Endothelial cell of umbilical vein (primary cell): ENCODE results near the gene C19orf44. TPM values are rescaled to one million over a fixed set of nuclear protein-coding genes. Genes with fewer than 3 reads are reported as not detected.
A peak's percentile ranks its signal among the peaks of the same experiment; 100 is the strongest.

Source experiments
- BruUV-seq: library from RNA; stranded (reverse); fragments of 400-500 nt; replicated peaks from 2 replicates; lab custom pipeline; 2021; lab: Mats Ljungman, UMichigan
- CTCF ChIA-PET: fragments of 300-600, 350-600 bp; sonication (Branson Sonifier 250); formaldehyde crosslinking; loops from one replicate; lab custom pipeline; 2021; ENCODE audit warnings: antibody characterized with exemption, inconsistent platforms; lab: Charles Lee
- POLR2A ChIA-PET: fragments of 300-600, 350-600 bp; sonication (Branson Sonifier 250); formaldehyde crosslinking; loops from one replicate; lab custom pipeline; 2021; ENCODE audit warnings: antibody characterized with exemption, inconsistent platforms; lab: Charles Lee
- DNase-seq: peaks from one replicate; pipeline ENCODE4 v3.0.0-alpha.2; 2011; ENCODE audit warnings: low read depth, low spot score
- FAIRE-seq: peaks from 2 replicates; lab custom pipeline; 2011; peaks lifted over from hg19 to GRCh38; lab: Jason Lieb, UNC
- H2AFZ ChIP-seq: 2 replicates; pipeline ENCODE4 v1.6.0; 2012; ENCODE audit warnings: low read depth, low read length, control low read depth, inconsistent platforms
- H3K27ac ChIP-seq: 2 replicates; pipeline ENCODE4 v1.5.1; 2011; ENCODE audit warnings: low read depth, mild to moderate bottlenecking, control low read depth, low read length, moderate library complexity; ENCODE audit not compliant: insufficient read depth
- H3K27me3 ChIP-seq, 2 experiments: 2 replicates each; pipeline versions ENCODE4 v1.6.0 to v1.6.1; 2011; ENCODE audit warnings: low read length in 2 of 2, mixed read lengths in 1 of 2; ENCODE audit not compliant: control insufficient read depth in 2 of 2, insufficient read depth in 2 of 2
- H3K36me3 ChIP-seq, 2 experiments: 2 replicates in 1 of 2; 3 replicates in 1 of 2; pipeline ENCODE4 v1.5.1; 2011; ENCODE audit warnings: low read length in 2 of 2, mild to moderate bottlenecking in 1 of 2, moderate library complexity in 1 of 2; ENCODE audit not compliant: control insufficient read depth in 2 of 2, insufficient read depth in 2 of 2; ENCODE audit errors: extremely low read depth in 1 of 2
- H3K4me1 ChIP-seq: 3 replicates; pipeline ENCODE4 v1.5.1; 2011; ENCODE audit warnings: mild to moderate bottlenecking, low read length; ENCODE audit not compliant: control insufficient read depth, insufficient read depth; ENCODE audit errors: extremely low read depth
- H3K4me2 ChIP-seq: 2 replicates; pipeline ENCODE4 v1.6.1; 2011; ENCODE audit warnings: low read length, control low read depth, mixed read lengths; ENCODE audit not compliant: insufficient read depth
- H3K4me3 ChIP-seq, 3 experiments: fragments of 200-600 bp in 1 of 3; sonication (generic), shearing (Covaris generic) in 1 of 3; replicated peaks in 1 of 3; 2 replicates each; pipeline ENCODE4 v1.5.1; 2011 to 2016; ENCODE audit warnings: control low read depth in 3 of 3, low read length in 3 of 3, mild to moderate bottlenecking in 2 of 3, inconsistent platforms in 1 of 3, low read depth in 1 of 3, moderate library complexity in 1 of 3; ENCODE audit not compliant: insufficient read depth in 1 of 3
- H3K79me2 ChIP-seq: 2 replicates; pipeline ENCODE4 v1.6.0; 2012; ENCODE audit warnings: low read length, inconsistent platforms; ENCODE audit not compliant: control insufficient read depth, insufficient read depth
- H3K9ac ChIP-seq: replicated peaks from 2 replicates; pipeline ENCODE3; 2011; ENCODE audit warnings: low read length, control low read depth; ENCODE audit not compliant: insufficient read depth; ENCODE audit errors: extremely low read depth
- H3K9me1 ChIP-seq: replicated peaks from 3 replicates; pipeline ENCODE4 v1.6.0; 2011; ENCODE audit warnings: mild to moderate bottlenecking, low read length; ENCODE audit not compliant: control insufficient read depth, insufficient read depth; ENCODE audit errors: extremely low read depth
- H3K9me3 ChIP-seq: replicated peaks from 2 replicates; pipeline ENCODE4 v1.5.1; 2012; ENCODE audit warnings: low read length, inconsistent platforms; ENCODE audit not compliant: control insufficient read depth, insufficient read depth
- H4K20me1 ChIP-seq: replicated peaks from 2 replicates; pipeline ENCODE3; 2011; ENCODE audit warnings: mild to moderate bottlenecking, low read length; ENCODE audit not compliant: control insufficient read depth, insufficient read depth; ENCODE audit errors: extremely low read depth
- CTCF ChIP-seq, 2 donors: IDR thresholded peaks; 1 replicate in 1 of 2; 2 replicates in 1 of 2; pipeline ENCODE4 v1.5.1; 2011; ENCODE audit warnings: low read length in 2 of 2, mild to moderate bottlenecking in 2 of 2, moderate library complexity in 2 of 2, control low read depth in 1 of 2, inconsistent platforms in 1 of 2, low read depth in 1 of 2; ENCODE audit not compliant: insufficient read depth in 1 of 2; ENCODE audit errors: extremely low read depth in 1 of 2
- EZH2 ChIP-seq: IDR thresholded peaks from 2 replicates; pipeline ENCODE4 v1.6.1; 2012; ENCODE audit warnings: borderline replicate concordance, low read depth, mild to moderate bottlenecking, moderate library complexity, low read length, inconsistent platforms; ENCODE audit not compliant: severe bottlenecking
- FOS ChIP-seq: IDR thresholded peaks from 2 replicates; pipeline ENCODE4 v1.6.1; 2011; ENCODE audit warnings: mild to moderate bottlenecking, low read length, moderate library complexity, borderline replicate concordance; ENCODE audit not compliant: insufficient read depth
- GATA2 ChIP-seq: IDR thresholded peaks from 2 replicates; pipeline ENCODE4 v1.7.0; 2011; ENCODE audit warnings: low read depth, mild to moderate bottlenecking, moderate library complexity, mixed read lengths, low read length; ENCODE audit not compliant: insufficient read length, insufficient read depth
- JUN ChIP-seq: IDR thresholded peaks from 2 replicates; pipeline ENCODE4 v1.6.1; 2011; ENCODE audit warnings: borderline replicate concordance, low read depth; ENCODE audit not compliant: insufficient read length, insufficient read depth
- MAX ChIP-seq: IDR thresholded peaks from 2 replicates; pipeline ENCODE4 v1.6.1; 2011; ENCODE audit not compliant: insufficient read depth, insufficient read length
- POLR2A ChIP-seq: IDR thresholded peaks from 2 replicates; pipeline ENCODE4 v1.6.1; 2012; ENCODE audit warnings: low read depth, mild to moderate bottlenecking, control low read depth, low read length
- POLR2AphosphoS5 ChIP-seq: IDR thresholded peaks from 2 replicates; pipeline ENCODE4 v1.6.1; 2012; ENCODE audit warnings: low read depth, mild to moderate bottlenecking, control low read depth, low read length, moderate library complexity; ENCODE audit not compliant: insufficient read depth
- dilution Hi-C: fragments of 300-500 bp; cut with MboI; formaldehyde crosslinking; loops from one replicate; pipeline ENCODE4 v1.15.0; 2019; ENCODE audit warnings: low sequenced_read_pairs; ENCODE audit not compliant: extremely low pct_ligation_motif_present
- intact Hi-C: fragments of 100-400 bp; cut with micrococcal nuclease; formaldehyde crosslinking; loops from one replicate; pipeline ENCODE4 v1.10.0; 2022
- polyA plus RNA-seq, 4 experiments: library from polyadenylated mRNA; depleted of rRNA in 3 of 4; stranded (reverse) in 3 of 4; unstranded in 1 of 4; fragments of >200 nt; gene quantifications; 2 replicates each; pipeline versions ENCODE4 v1.2.1 to v1.2.3, GENCODE V29; 2011 to 2012; ENCODE audit warnings: missing spikeins in 1 of 4
- total RNA-seq: library from RNA; stranded (reverse); gene quantifications from 2 replicates; pipeline ENCODE4 v1.2.3, GENCODE V29; 2021

Gene C19orf44
- total and polyA plus RNA-seq, 2 donors (not counting 3 experiments of a cell fraction or from before 2014, with no cell fraction given), result 3.5 to 4.3 TPM

- no peaks in the 10 kb centered on the region for H3K9me1 ChIP-seq
- peak overlapping the region; percentile 5 for H3K4me2 ChIP-seq
- H4K20me1 ChIP-seq, result no peaks in the 10 kb centered on the region
- dilution Hi-C loops (no loop called here), intact Hi-C loops (no loop called here)
- H3K4me1 ChIP-seq, result peaks cover 19% of the 10 kb centered on the region
- H3K36me3 ChIP-seq, result no peaks in the 10 kb centered on the region
- DNase-seq, result peak; percentile 84
- POLR2A ChIA-PET, result interaction anchor here (0.6 kb wide), 1 partner anchor 10 kb away, joined by 3 read pairs; no protein-coding TSS in a partner anchor
- no peaks in the 10 kb centered on the region for H3K9me3 ChIP-seq
- FAIRE-seq, result peak; percentile 79
- peak overlapping the region; percentile 66 for H3K27ac ChIP-seq
- no peak overlapping the region for H3K4me3 ChIP-seq
- peak; percentile 38 for TF ChIP-seq POLR2A
- no peak for TF ChIP-seq MAX
- peak; percentile 56 for TF ChIP-seq GATA2
- peak; percentile 68 for TF ChIP-seq POLR2AphosphoS5
- TF ChIP-seq FOS, result peak; percentile 78
- no peak for TF ChIP-seq CTCF (IDR thresholded peaks at IDR 0.05; ENCODE audit: extremely low read depth in 1 of 2, insufficient read depth in 1 of 2, low read depth in 1 of 2, low read length in 2 of 2)
- no peak for TF ChIP-seq JUN
- no peak for TF ChIP-seq EZH2
- H3K9ac ChIP-seq, result peak overlapping the region; percentile 46
- H3K79me2 ChIP-seq, result peaks cover 49% of the 10 kb centered on the region
- no TSS peak for BruUV-seq
- CTCF ChIA-PET, result interaction anchor here (0.6 to 1.7 kb wide), 3 partner anchors 10 to 22 kb away, joined by 3 to 7 read pairs (median 3); no protein-coding TSS in a partner anchor
- no peak overlapping the region for H2AFZ ChIP-seq
- no peaks in the 10 kb centered on the region for H3K27me3 ChIP-seq
Observed at GRCh38 chr19:16457195-16457953, 38.8 kb upstream of the C19orf44 start.
